WTC11 (cell line): ENCODE data around the gene GRAP2. TPM values are rescaled to one million over a fixed set of nuclear protein-coding genes. Genes with fewer than 3 reads are reported as not detected.

Source experiments
- ATAC-seq: fragments of 200-7000 bp; cut with Tn5 transposase; 2 replicates; pipeline ENCODE4 v1.10.0; 2021; ENCODE audit warnings: mild to moderate bottlenecking, moderate library complexity
- CTCF ChIA-PET: fragments of 300-600 bp; sonication (Branson Sonifier 250); formaldehyde crosslinking; loops from one replicate; lab custom pipeline; 2021; ENCODE audit warnings: antibody characterized with exemption; lab: Charles Lee
- POLR2A ChIA-PET: fragments of 350-600 bp; sonication (Branson Sonifier 250); formaldehyde crosslinking; loops from one replicate; lab custom pipeline; 2021; ENCODE audit warnings: antibody characterized with exemption; lab: Charles Lee
- DNase-seq: peaks from one replicate; pipeline ENCODE4 v3.0.0; 2021; ENCODE audit warnings: low spot score
- H3K27ac Mint-ChIP-seq: 2 replicates; pipeline ENCODE4 v1.8.0; 2021; ENCODE audit warnings: mixed read lengths
- H3K27me3 Mint-ChIP-seq: 2 replicates; pipeline ENCODE4 v1.8.0; 2021; ENCODE audit warnings: low read depth, mild to moderate bottlenecking, moderate library complexity, mixed read lengths
- H3K36me3 Mint-ChIP-seq: 2 replicates; pipeline ENCODE4 v1.8.0; 2021; ENCODE audit warnings: mixed read lengths
- H3K4me1 Mint-ChIP-seq: 2 replicates; pipeline ENCODE4 v1.8.0; 2022; ENCODE audit warnings: mixed read lengths
- H3K4me3 Mint-ChIP-seq: 2 replicates; pipeline ENCODE4 v1.8.0; 2021; ENCODE audit warnings: mild to moderate bottlenecking, moderate library complexity, mixed read lengths
- H3K9me3 Mint-ChIP-seq: 2 replicates; pipeline ENCODE4 v1.8.0; 2021; ENCODE audit warnings: mixed read lengths
- CBFB ChIP-seq: sonication (generic); formaldehyde crosslinking; IDR thresholded peaks from 2 replicates; pipeline ENCODE4 v1.8.1; 2022; ENCODE audit warnings: mild to moderate bottlenecking, low read depth, missing genetic modification reagents
- ETV6 ChIP-seq: sonication (generic); formaldehyde crosslinking; IDR thresholded peaks from 2 replicates; pipeline ENCODE4 v1.8.1; 2022; ENCODE audit warnings: mild to moderate bottlenecking, missing genetic modification reagents
- HMGA2 ChIP-seq: fragments of 250-450 bp; sonication (Bioruptor Pico); IDR thresholded peaks from 2 replicates; pipeline ENCODE4 v1.4.0; 2021; ENCODE audit warnings: mild to moderate bottlenecking, moderate library complexity
- KAT7 ChIP-seq: sonication (generic); formaldehyde crosslinking; IDR thresholded peaks from 2 replicates; pipeline ENCODE4 v1.8.1; 2023; ENCODE audit warnings: missing genetic modification reagents, mild to moderate bottlenecking, borderline replicate concordance
- NFATC4 ChIP-seq: fragments of 250-450 bp; sonication (Bioruptor Pico); IDR thresholded peaks from 2 replicates; pipeline ENCODE4 v1.9.0; 2021; ENCODE audit warnings: mild to moderate bottlenecking
- NFYB ChIP-seq: sonication (generic); formaldehyde crosslinking; conservative IDR thresholded peaks from 2 replicates; pipeline ENCODE4 v1.8.0; 2022; ENCODE audit warnings: low read depth, missing genetic modification reagents
- NR3C1 ChIP-seq: sonication (generic); formaldehyde crosslinking; conservative IDR thresholded peaks from 2 replicates; pipeline ENCODE4 v1.8.1; 2023; ENCODE audit warnings: low read depth, mild to moderate bottlenecking, missing genetic modification reagents
- PRRX2 ChIP-seq: fragments of 250-450 bp; sonication (Bioruptor Pico); IDR thresholded peaks from 2 replicates; pipeline ENCODE4 v1.8.0; 2021; ENCODE audit warnings: mild to moderate bottlenecking
- RORB ChIP-seq: fragments of 250-450 bp; sonication (Bioruptor Pico); IDR thresholded peaks from 2 replicates; pipeline ENCODE4 v1.9.0; 2021; ENCODE audit warnings: mild to moderate bottlenecking
- SMAD3 ChIP-seq: sonication (generic); formaldehyde crosslinking; IDR thresholded peaks from 2 replicates; pipeline ENCODE4 v1.8.0; 2022; ENCODE audit warnings: missing genetic modification reagents, mild to moderate bottlenecking, borderline replicate concordance
- SP1 ChIP-seq: sonication (generic); formaldehyde crosslinking; conservative IDR thresholded peaks from 2 replicates; pipeline ENCODE4 v1.8.1; 2022; ENCODE audit warnings: missing genetic modification reagents
- TCF7 ChIP-seq: sonication (generic); formaldehyde crosslinking; IDR thresholded peaks from 2 replicates; pipeline ENCODE4 v1.8.0; 2022; ENCODE audit warnings: mild to moderate bottlenecking, low read depth, missing genetic modification reagents, moderate library complexity
- USF1 ChIP-seq: sonication (generic); formaldehyde crosslinking; IDR thresholded peaks from 2 replicates; pipeline ENCODE4 v1.8.0; 2022; ENCODE audit warnings: mild to moderate bottlenecking, missing genetic modification reagents
- USF2 ChIP-seq: sonication (generic); formaldehyde crosslinking; IDR thresholded peaks from 2 replicates; pipeline ENCODE4 v1.8.1; 2023; ENCODE audit warnings: mild to moderate bottlenecking, missing genetic modification reagents, moderate library complexity
- ZNF138 ChIP-seq: sonication (generic); formaldehyde crosslinking; conservative IDR thresholded peaks from 2 replicates; pipeline ENCODE4 v1.8.1; 2022; ENCODE audit warnings: mild to moderate bottlenecking, moderate library complexity, missing genetic modification reagents
- ZNF317 ChIP-seq: sonication (generic); formaldehyde crosslinking; IDR thresholded peaks from 2 replicates; pipeline ENCODE4 v1.8.1; 2023; ENCODE audit warnings: low read depth, mild to moderate bottlenecking, moderate library complexity, missing genetic modification reagents, borderline replicate concordance
- ZNF423 ChIP-seq: fragments of 250-450 bp; sonication (Bioruptor Pico); IDR thresholded peaks from 2 replicates; pipeline ENCODE4 v2.1.2; 2022; ENCODE audit warnings: mild to moderate bottlenecking, moderate library complexity
- total RNA-seq: library from RNA; stranded (reverse); gene quantifications from 3 replicates; pipeline ENCODE4 v1.2.3, GENCODE V29; 2021
- TF ChIP-seq, protein P1 (sequence below): sonication (generic); formaldehyde crosslinking; IDR thresholded peaks from 2 replicates; pipeline ENCODE4 v1.8.1; 2023; ENCODE audit warnings: mild to moderate bottlenecking, moderate library complexity, missing genetic modification reagents
- TF ChIP-seq, protein P2 (sequence below): sonication (generic); formaldehyde crosslinking; IDR thresholded peaks from 2 replicates; pipeline ENCODE4 v1.8.1; 2022; ENCODE audit warnings: mild to moderate bottlenecking, missing genetic modification reagents, moderate library complexity, borderline replicate concordance
- TF ChIP-seq, protein P3 (sequence below): sonication (generic); formaldehyde crosslinking; IDR thresholded peaks from 2 replicates; pipeline ENCODE4 v1.8.1; 2022; ENCODE audit warnings: low read depth, mild to moderate bottlenecking, moderate library complexity, missing genetic modification reagents, borderline replicate concordance
- TF ChIP-seq, protein P4 (sequence below): sonication (generic); formaldehyde crosslinking; IDR thresholded peaks from 2 replicates; pipeline ENCODE4 v1.8.1; 2023; ENCODE audit warnings: mild to moderate bottlenecking, missing genetic modification reagents
- TF ChIP-seq, protein P5 (sequence below): sonication (generic); formaldehyde crosslinking; IDR thresholded peaks from 2 replicates; pipeline ENCODE4 v1.8.0; 2022; ENCODE audit warnings: mild to moderate bottlenecking, missing genetic modification reagents

GRAP2 gene
- total RNA-seq, 1 experiment from 2014 or later, result 0.33 TPM

DNA sequence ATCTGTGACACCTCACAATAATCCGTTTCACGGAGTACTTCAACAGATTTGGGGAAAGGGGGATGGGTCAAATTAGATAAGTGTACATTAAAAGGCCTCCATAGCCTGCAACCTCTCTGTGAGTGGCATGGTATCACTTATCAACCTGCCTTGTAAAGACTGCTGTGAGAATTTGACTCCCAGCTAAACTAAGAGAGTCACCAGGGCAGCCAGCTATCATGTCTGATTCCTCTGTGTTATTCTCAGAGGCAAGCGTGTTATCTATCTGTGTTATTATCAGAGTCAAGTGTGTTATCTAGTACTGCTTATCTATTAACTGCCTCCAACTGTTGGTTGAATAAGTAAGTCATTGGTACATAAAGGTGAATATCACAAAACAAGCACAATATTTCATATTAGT, 89.8 kb downstream of the GRAP2 start:
- Mint-ChIP-seq H3K4me1 (peaks cover 19% of the 10 kb centered on the region), H3K27ac (no peak overlapping the region), H3K4me3 (no peak overlapping the region), H3K36me3 (no peaks in the 10 kb centered on the region), H3K9me3 (no peaks in the 10 kb centered on the region), H3K27me3 (peaks cover 44% of the 10 kb centered on the region)
- ChIA-PET POLR2A (no interaction called here), CTCF (interaction anchor here (1.1 to 2.1 kb wide), 3 partner anchors 34 to 58 kb away, joined by 3 to 8 read pairs (median 6); no protein-coding TSS in a partner anchor)
- ATAC-seq, result no peak
- DNase-seq, result no peak
- TF ChIP-seq USF1 (CRISPR knock-in tag), result no peak
- TF ChIP-seq PRRX2 (CRISPR knock-in tag), result no peak
- TF ChIP-seq RORB, result no peak
- TF ChIP-seq TCF7 (CRISPR knock-in tag), result no peak
- no peak for TF ChIP-seq NR3C1
- TF ChIP-seq ZNF423 (CRISPR knock-in tag), result no peak
- TF ChIP-seq, protein P1, sequence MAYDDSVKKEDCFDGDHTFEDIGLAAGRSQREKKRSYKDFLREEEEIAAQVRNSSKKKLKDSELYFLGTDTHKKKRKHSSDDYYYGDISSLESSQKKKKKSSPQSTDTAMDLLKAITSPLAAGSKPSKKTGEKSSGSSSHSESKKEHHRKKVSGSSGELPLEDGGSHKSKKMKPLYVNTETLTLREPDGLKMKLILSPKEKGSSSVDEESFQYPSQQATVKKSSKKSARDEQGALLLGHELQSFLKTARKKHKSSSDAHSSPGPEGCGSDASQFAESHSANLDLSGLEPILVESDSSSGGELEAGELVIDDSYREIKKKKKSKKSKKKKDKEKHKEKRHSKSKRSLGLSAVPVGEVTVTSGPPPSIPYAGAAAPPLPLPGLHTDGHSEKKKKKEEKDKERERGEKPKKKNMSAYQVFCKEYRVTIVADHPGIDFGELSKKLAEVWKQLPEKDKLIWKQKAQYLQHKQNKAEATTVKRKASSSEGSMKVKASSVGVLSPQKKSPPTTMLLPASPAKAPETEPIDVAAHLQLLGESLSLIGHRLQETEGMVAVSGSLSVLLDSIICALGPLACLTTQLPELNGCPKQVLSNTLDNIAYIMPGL, result no peak
- TF ChIP-seq SMAD3 (CRISPR knock-in tag), result no peak
- TF ChIP-seq SP1 (CRISPR knock-in tag), result no peak
- TF ChIP-seq, protein P2, sequence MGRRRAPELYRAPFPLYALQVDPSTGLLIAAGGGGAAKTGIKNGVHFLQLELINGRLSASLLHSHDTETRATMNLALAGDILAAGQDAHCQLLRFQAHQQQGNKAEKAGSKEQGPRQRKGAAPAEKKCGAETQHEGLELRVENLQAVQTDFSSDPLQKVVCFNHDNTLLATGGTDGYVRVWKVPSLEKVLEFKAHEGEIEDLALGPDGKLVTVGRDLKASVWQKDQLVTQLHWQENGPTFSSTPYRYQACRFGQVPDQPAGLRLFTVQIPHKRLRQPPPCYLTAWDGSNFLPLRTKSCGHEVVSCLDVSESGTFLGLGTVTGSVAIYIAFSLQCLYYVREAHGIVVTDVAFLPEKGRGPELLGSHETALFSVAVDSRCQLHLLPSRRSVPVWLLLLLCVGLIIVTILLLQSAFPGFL (CRISPR knock-in tag), result no peak
- no peak for TF ChIP-seq ZNF317 (CRISPR knock-in tag)
- no peak for TF ChIP-seq KAT7
- no peak for TF ChIP-seq NFATC4 (CRISPR knock-in tag)
- no peak for TF ChIP-seq ETV6 (CRISPR knock-in tag)
- no peak for TF ChIP-seq CBFB (CRISPR knock-in tag)
- no peak for TF ChIP-seq NFYB (CRISPR knock-in tag)

DNA sequence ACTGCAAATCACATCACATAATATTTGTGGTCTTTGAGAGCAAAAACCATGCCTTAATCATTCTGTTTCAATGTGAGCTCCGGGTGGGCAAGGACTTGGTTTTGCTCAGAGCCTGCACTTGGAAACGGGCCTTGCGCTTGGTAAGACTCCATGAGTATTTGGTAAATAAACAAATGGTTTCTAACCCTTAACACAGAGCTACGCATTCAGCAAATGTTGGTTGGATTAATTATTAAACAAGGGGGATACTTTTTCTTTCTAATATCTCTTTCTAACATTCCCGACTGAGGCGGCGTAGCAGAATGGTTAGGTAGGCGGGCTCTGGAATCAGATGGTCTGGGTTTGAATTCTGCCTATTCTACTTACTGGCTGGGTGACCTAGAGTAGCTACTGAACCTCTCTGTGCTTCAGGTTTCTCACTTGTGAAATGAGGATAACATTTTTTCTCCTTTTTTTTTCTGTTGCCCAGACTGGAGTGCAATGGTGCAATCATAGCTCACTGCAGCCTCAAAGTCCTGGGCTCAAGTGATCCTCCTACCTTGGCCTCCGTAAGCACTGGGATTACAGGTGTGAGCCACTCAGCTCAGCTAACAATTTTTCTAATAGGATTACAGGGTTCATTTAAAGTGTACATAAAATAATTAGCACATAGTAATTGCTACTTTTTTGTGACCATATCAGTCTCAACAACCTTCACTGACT, 90.4 kb downstream of the GRAP2 start:
- peaks cover 40% of the 10 kb centered on the region for H3K27me3 Mint-ChIP-seq
- H3K9me3 Mint-ChIP-seq, result no peaks in the 10 kb centered on the region
- DNase-seq (no peak), ATAC-seq (no peak)
- H3K4me3 Mint-ChIP-seq, result no peak overlapping the region
- peaks cover 25% of the 10 kb centered on the region for H3K4me1 Mint-ChIP-seq
- no peak overlapping the region for H3K27ac Mint-ChIP-seq
- CTCF ChIA-PET, result interaction anchor here (1.1 to 2.1 kb wide), 2 partner anchors 33 to 48 kb away, joined by 3 to 8 read pairs; no protein-coding TSS in a partner anchor
- POLR2A ChIA-PET, result no interaction called here
- H3K36me3 Mint-ChIP-seq, result no peaks in the 10 kb centered on the region
- TF ChIP-seq, protein P2 (CRISPR knock-in tag), result no peak
- TF ChIP-seq ZNF138 (CRISPR knock-in tag), result no peak
- TF ChIP-seq USF1 (CRISPR knock-in tag), result no peak
- no peak for TF ChIP-seq HMGA2 (CRISPR knock-in tag)
- TF ChIP-seq ETV6 (CRISPR knock-in tag), result no peak
- TF ChIP-seq, protein P3, sequence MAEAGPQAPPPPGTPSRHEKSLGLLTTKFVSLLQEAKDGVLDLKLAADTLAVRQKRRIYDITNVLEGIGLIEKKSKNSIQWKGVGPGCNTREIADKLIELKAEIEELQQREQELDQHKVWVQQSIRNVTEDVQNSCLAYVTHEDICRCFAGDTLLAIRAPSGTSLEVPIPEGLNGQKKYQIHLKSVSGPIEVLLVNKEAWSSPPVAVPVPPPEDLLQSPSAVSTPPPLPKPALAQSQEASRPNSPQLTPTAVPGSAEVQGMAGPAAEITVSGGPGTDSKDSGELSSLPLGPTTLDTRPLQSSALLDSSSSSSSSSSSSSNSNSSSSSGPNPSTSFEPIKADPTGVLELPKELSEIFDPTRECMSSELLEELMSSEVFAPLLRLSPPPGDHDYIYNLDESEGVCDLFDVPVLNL (CRISPR knock-in tag), result no peak
- TF ChIP-seq USF2 (CRISPR knock-in tag), result no peak
- TF ChIP-seq, protein P4, sequence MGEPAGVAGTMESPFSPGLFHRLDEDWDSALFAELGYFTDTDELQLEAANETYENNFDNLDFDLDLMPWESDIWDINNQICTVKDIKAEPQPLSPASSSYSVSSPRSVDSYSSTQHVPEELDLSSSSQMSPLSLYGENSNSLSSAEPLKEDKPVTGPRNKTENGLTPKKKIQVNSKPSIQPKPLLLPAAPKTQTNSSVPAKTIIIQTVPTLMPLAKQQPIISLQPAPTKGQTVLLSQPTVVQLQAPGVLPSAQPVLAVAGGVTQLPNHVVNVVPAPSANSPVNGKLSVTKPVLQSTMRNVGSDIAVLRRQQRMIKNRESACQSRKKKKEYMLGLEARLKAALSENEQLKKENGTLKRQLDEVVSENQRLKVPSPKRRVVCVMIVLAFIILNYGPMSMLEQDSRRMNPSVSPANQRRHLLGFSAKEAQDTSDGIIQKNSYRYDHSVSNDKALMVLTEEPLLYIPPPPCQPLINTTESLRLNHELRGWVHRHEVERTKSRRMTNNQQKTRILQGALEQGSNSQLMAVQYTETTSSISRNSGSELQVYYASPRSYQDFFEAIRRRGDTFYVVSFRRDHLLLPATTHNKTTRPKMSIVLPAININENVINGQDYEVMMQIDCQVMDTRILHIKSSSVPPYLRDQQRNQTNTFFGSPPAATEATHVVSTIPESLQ (CRISPR knock-in tag), result no peak
- TF ChIP-seq, protein P5, sequence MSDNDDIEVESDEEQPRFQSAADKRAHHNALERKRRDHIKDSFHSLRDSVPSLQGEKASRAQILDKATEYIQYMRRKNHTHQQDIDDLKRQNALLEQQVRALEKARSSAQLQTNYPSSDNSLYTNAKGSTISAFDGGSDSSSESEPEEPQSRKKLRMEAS (CRISPR knock-in tag), result no peak
- TF ChIP-seq SMAD3 (CRISPR knock-in tag), result no peak
